HEK293T (cell line): ENCODE data around the gene CHRNA1.

Experiments
- ARNT ChIP-seq: fragments of 450-650 bp; IDR thresholded peaks from 2 replicates; pipeline ENCODE4 v1.6.1; 2017; ENCODE audit warnings: mild to moderate bottlenecking
- BHLHE40 ChIP-seq: fragments of 450-650 bp; IDR thresholded peaks from 2 replicates; pipeline ENCODE4 v1.6.1; 2016; ENCODE audit warnings: mild to moderate bottlenecking, moderate library complexity, borderline replicate concordance
- CTBP1 ChIP-seq: fragments of 450-650 bp; IDR thresholded peaks from 2 replicates; pipeline ENCODE4 v1.6.1; 2016; ENCODE audit warnings: borderline replicate concordance
- ELF4 ChIP-seq: fragments of 450-650 bp; IDR thresholded peaks from 2 replicates; pipeline ENCODE4 v1.6.1; 2017; ENCODE audit warnings: antibody characterized with exemption
- FOXA1 ChIP-seq: fragments of 450-650 bp; IDR thresholded peaks from 2 replicates; pipeline ENCODE4 v1.6.1; 2016; ENCODE audit warnings: mild to moderate bottlenecking
- FOXK2 ChIP-seq: fragments of 450-650 bp; IDR thresholded peaks from 2 replicates; pipeline ENCODE4 v1.6.1; 2016; ENCODE audit warnings: mild to moderate bottlenecking
- FOXM1 ChIP-seq: fragments of 450-650 bp; IDR thresholded peaks from 2 replicates; pipeline ENCODE4 v1.6.1; 2017; ENCODE audit warnings: mild to moderate bottlenecking, borderline replicate concordance
- LEF1 ChIP-seq: fragments of 450-650 bp; IDR thresholded peaks from 2 replicates; pipeline ENCODE4 v1.6.1; 2017; ENCODE audit warnings: mild to moderate bottlenecking, borderline replicate concordance
- SP1 ChIP-seq: fragments of 450-650 bp; IDR thresholded peaks from 2 replicates; pipeline ENCODE4 v1.6.1; 2017
- SUZ12 ChIP-seq: fragments of 450-650 bp; IDR thresholded peaks from 2 replicates; pipeline ENCODE4 v1.6.1; 2016; ENCODE audit warnings: mild to moderate bottlenecking
- TARDBP ChIP-seq: fragments of 450-650 bp; IDR thresholded peaks from 2 replicates; pipeline ENCODE4 v1.6.1; 2016
- ZNF384 ChIP-seq: fragments of 450-650 bp; IDR thresholded peaks from 2 replicates; pipeline ENCODE4 v1.6.1; 2016
- TF ChIP-seq, protein P1 (sequence below): fragments of 450-650 bp; IDR thresholded peaks from 2 replicates; pipeline ENCODE4 v1.6.1; 2016

DNA sequence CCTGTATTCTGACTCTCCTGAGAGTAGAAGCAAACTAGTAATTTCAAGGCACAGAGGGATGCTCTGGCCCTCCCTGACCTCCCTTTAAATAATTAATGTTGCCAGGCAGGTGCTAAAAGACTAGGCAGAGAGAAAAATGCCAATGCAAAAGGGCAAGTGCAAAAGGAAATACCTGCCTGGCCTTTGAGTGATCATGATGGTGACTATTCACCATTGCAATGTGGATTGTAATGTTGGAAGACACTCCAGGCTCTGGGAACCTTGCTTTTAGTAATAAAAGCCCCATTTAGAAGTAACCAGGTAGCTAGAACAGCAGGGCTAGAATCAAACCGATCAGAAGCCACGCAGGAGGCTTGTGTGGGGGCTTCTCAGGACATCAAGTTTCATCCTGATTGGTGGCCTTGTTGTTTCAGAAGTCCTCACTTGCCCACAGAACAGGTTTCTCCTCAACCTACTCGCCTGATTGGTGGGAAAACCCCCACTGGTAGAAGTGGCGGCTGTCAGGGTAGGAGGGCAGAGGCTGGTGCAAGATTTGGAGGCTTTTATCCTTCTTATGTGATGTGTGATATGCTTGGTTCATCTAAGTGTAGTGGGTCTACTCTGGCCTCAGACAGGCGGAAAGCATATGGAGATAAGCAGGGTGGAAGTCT is 16.0 kb upstream of the CHRNA1 start:
- TF ChIP-seq ELF4 (no peak), TARDBP (no peak), SP1 (no peak), FOXM1 (no peak), BHLHE40 (no peak), FOXK2 (no peak), ZNF384 (no peak), SUZ12 (no peak), LEF1 (no peak), CTBP1 (no peak), FOXA1 (no peak), ARNT (no peak)
- TF ChIP-seq, protein P1, sequence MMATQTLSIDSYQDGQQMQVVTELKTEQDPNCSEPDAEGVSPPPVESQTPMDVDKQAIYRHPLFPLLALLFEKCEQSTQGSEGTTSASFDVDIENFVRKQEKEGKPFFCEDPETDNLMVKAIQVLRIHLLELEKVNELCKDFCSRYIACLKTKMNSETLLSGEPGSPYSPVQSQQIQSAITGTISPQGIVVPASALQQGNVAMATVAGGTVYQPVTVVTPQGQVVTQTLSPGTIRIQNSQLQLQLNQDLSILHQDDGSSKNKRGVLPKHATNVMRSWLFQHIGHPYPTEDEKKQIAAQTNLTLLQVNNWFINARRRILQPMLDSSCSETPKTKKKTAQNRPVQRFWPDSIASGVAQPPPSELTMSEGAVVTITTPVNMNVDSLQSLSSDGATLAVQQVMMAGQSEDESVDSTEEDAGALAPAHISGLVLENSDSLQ = no peak
